ENCODE measurements around the gene ERP44. TPM values are rescaled to one million over a fixed set of nuclear protein-coding genes. Genes with fewer than 3 reads are reported as not detected.

ERP44 gene
- total RNA-seq, 6 experiments from 2014 or later, result 16.8 to 21.4 (median 18.5) TPM

DNA sequence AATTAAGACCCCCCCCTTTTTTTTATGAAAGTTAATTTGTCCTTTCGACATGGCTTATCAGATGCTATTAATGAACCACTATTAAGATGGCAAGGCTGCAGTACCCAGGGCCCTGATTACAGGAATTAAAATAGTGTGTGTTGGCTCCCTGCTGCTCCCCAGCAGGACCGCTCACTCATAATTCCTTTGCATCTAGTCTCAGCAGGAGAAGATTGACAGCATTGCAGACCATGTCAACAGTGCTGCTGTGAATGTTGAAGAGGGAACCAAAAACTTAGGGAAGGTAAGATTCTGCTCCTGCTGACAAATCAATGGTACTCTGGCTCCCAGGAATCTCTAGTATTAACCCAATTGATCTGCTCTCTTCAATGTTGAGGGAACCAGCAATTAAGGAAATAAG, 131.3 kb downstream of the ERP44 start:
- 79% methylated on average over 2 of the region's 2 CpGs for WGBS (ENCODE audit: insufficient coverage, low coverage, low lambda C conversion rate, missing lambda C conversion rate)
- H3K4me3 ChIP-seq, result no peak overlapping the region
- H3K4me1 ChIP-seq, result no peaks in the 10 kb centered on the region
- TF ChIP-seq POLR2A (IDR thresholded peaks at IDR 0.05), result no peak
- TF ChIP-seq, protein P1, sequence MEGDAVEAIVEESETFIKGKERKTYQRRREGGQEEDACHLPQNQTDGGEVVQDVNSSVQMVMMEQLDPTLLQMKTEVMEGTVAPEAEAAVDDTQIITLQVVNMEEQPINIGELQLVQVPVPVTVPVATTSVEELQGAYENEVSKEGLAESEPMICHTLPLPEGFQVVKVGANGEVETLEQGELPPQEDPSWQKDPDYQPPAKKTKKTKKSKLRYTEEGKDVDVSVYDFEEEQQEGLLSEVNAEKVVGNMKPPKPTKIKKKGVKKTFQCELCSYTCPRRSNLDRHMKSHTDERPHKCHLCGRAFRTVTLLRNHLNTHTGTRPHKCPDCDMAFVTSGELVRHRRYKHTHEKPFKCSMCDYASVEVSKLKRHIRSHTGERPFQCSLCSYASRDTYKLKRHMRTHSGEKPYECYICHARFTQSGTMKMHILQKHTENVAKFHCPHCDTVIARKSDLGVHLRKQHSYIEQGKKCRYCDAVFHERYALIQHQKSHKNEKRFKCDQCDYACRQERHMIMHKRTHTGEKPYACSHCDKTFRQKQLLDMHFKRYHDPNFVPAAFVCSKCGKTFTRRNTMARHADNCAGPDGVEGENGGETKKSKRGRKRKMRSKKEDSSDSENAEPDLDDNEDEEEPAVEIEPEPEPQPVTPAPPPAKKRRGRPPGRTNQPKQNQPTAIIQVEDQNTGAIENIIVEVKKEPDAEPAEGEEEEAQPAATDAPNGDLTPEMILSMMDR (IDR thresholded peaks at IDR 0.05), result no peak
- no peak overlapping the region for H3K27ac ChIP-seq
- H3K36me3 ChIP-seq, result peaks cover 0 to 10% (median 2%) of the 10 kb centered on the region in 4 donors
- intact Hi-C loops (cut with DNase I), result no loop called here
- no peaks in the 10 kb centered on the region for H3K9me3 ChIP-seq
- no peak for DNase-seq
- no peaks in the 10 kb centered on the region for H3K27me3 ChIP-seq
- ATAC-seq, result no peak

DNA sequence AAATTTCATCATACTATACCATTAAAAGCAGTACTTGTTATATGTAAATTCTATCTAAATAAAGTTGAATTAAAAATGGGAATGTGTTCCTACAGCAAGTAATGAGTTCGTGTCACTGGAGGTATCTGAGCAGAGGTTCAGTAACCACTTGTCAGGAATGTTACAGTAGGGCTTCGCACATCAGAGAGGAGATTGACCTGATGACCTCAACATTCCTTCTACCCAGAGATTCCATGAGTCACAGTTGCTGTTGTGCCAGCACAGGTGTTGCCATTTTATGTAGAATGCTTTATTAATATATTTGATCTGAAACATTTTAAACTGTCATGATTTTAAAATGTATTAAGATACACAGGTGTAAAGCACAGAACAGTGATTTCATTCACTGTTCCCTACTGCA, 132.1 kb downstream of the ERP44 start:
- ATAC-seq, result peak in 1 of 4 donors; percentile 95
- WGBS (ENCODE audit: insufficient coverage, low coverage, low lambda C conversion rate, missing lambda C conversion rate), result 46% methylated on average over 2 of the region's 2 CpGs
- TF ChIP-seq, protein P1 (IDR thresholded peaks at IDR 0.05), result no peak
- no peak for TF ChIP-seq POLR2A (IDR thresholded peaks at IDR 0.05)

DNA sequence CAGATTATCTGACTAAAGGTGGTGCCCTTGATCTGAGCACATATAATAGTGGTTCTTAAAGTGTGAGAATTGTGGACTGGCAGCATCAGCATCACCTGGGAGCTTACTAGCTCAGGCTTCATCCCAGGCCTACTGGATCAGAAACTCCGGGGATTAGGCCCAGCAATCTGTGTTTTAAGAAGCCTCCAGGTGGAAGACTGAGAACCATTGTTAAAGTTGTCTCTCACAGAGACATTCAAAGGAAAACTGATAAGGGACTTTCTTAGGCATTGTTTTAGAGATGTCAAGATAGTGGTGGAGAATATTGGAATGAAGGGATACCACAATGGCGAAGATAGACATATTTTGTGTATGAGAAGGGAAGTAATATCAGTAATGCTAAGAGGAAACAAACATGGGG, 132.8 kb downstream of the ERP44 start:
- intact Hi-C loops (cut with DNase I), result no loop called here
- no peaks in the 10 kb centered on the region for H3K4me1 ChIP-seq
- no peak overlapping the region for H3K4me3 ChIP-seq
- TF ChIP-seq, protein P1 (IDR thresholded peaks at IDR 0.05), result no peak
- no peak for TF ChIP-seq POLR2A (IDR thresholded peaks at IDR 0.05)
- peaks cover 0 to 11% (median 2%) of the 10 kb centered on the region in 4 donors for H3K36me3 ChIP-seq
- H3K27me3 ChIP-seq, result no peaks in the 10 kb centered on the region
- WGBS (ENCODE audit: insufficient coverage, low coverage, low lambda C conversion rate, missing lambda C conversion rate), result 100% methylated on average over 2 of the region's 2 CpGs
- no peak overlapping the region for H3K27ac ChIP-seq
- ATAC-seq, result no peak
- no peak for DNase-seq
- H3K9me3 ChIP-seq, result no peaks in the 10 kb centered on the region

More for the DNA sequence above, 132.1 kb downstream of the ERP44 start:
- no peaks in the 10 kb centered on the region for H3K9me3 ChIP-seq
- H3K27ac ChIP-seq, result no peak overlapping the region
- no peaks in the 10 kb centered on the region for H3K27me3 ChIP-seq
- intact Hi-C loops (cut with DNase I), result no loop called here
- H3K4me1 ChIP-seq, result no peaks in the 10 kb centered on the region
- no peak overlapping the region for H3K4me3 ChIP-seq
- peaks cover 0 to 8% (median 2%) of the 10 kb centered on the region in 4 donors for H3K36me3 ChIP-seq
- DNase-seq, result no peak

DNA sequence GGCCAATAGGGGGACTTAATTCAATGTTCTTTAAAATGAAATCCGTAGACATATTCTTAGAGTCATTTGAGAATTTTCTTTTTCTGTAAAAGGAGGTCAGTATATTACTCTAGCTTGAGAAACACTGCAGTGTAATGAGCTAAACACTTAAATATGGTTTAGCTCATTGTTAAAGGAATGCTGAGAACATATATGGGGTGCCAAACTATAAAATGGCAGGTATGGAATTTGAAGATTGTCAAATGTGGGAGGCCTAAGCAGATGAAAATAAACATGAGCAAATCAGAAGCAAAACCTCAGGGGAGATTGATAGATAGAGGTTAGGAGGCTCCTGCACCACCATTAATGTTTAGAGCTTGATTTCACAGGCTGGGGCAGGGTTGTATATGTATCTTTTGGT, 134.5 kb downstream of the ERP44 start:
- TF ChIP-seq, protein P1 (IDR thresholded peaks at IDR 0.05), result no peak
- TF ChIP-seq POLR2A (IDR thresholded peaks at IDR 0.05), result no peak
- intact Hi-C loops (cut with DNase I), result no loop called here
- no peaks in the 10 kb centered on the region for H3K27me3 ChIP-seq
- no peak for ATAC-seq
- H3K4me1 ChIP-seq, result no peaks in the 10 kb centered on the region
- no peaks in the 10 kb centered on the region for H3K9me3 ChIP-seq
- H3K36me3 ChIP-seq, result peaks cover 0 to 16% (median 2%) of the 10 kb centered on the region in 4 donors
- no peak overlapping the region for H3K27ac ChIP-seq
- 100% methylated on average over 1 of the region's 1 CpG for WGBS (ENCODE audit: insufficient coverage, low coverage, low lambda C conversion rate, missing lambda C conversion rate)
- H3K4me3 ChIP-seq, result no peak overlapping the region
- no peak for DNase-seq

Data from right lobe of liver (tissue), 6 donors.